ENCODE measurements around the gene GBP4. TPM values are rescaled to one million over a fixed set of nuclear protein-coding genes. Genes with fewer than 3 reads are reported as not detected.
"Not testable (repeated sequence)": the region's sequence is repeated elsewhere in the genome, so short reads cannot be mapped to it uniquely, and the experiment has no call there.

The GBP4 gene, protein sequence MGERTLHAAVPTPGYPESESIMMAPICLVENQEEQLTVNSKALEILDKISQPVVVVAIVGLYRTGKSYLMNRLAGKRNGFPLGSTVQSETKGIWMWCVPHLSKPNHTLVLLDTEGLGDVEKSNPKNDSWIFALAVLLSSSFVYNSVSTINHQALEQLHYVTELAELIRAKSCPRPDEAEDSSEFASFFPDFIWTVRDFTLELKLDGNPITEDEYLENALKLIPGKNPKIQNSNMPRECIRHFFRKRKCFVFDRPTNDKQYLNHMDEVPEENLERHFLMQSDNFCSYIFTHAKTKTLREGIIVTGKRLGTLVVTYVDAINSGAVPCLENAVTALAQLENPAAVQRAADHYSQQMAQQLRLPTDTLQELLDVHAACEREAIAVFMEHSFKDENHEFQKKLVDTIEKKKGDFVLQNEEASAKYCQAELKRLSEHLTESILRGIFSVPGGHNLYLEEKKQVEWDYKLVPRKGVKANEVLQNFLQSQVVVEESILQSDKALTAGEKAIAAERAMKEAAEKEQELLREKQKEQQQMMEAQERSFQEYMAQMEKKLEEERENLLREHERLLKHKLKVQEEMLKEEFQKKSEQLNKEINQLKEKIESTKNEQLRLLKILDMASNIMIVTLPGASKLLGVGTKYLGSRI
- total RNA-seq (2014; rRNA removed; shearing (Covaris generic)): not detected in 2 replicates
- polyA plus RNA-seq (2014; cell fraction: nucleus; rRNA removed): 0.01 TPM in 1 of 2 replicates, not detected in the other

GRCh38 chr1:89198491-89199072 is at the start of gene GBP4:
TSS of gene GBP4 (minus strand) at chr1:89198942. CDS start at chr1:89198834, 108 bp downstream.
- no peak for DNase-seq (ENCODE audit: extremely low read depth, low read depth)

- DNase-seq (ENCODE audit: extremely low read depth, low read depth): no peak
Measured at GRCh38 chr1:89243046-89243445, 44.3 kb upstream of the GBP4 start.

GRCh38 chr1:89221341-89221740 is 22.6 kb upstream of the GBP4 start:
- no peak for DNase-seq (ENCODE audit: extremely low read depth, low read depth)

DNA sequence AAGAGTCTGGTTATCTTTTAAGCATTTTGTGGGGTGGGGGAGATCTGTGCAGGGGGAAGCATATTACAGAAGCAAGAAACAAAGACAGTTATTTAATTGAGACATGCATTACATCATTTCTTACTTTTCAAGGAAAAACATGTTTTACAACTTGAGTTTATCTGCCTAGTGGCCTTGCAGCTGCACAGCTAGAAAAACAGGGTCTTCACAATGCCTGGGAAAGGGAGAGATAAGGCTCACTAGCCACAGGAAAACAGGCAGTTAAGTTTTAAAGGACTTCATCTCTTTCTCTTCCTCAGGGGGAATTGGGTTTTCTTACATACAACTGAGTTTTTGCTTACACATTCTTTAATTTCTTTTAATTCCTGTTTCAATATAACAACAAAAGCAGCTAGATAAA is 21.1 kb upstream of the GBP4 start:
- DNase-seq (ENCODE audit: extremely low read depth, low read depth): not testable (repeated sequence)

GRCh38 chr1:89218941-89219340 is 20.2 kb upstream of the GBP4 start:
- DNase-seq (ENCODE audit: extremely low read depth, low read depth): not testable (repeated sequence)

GRCh38 chr1:89213347-89213746 is 14.6 kb upstream of the GBP4 start:
- DNase-seq (ENCODE audit: extremely low read depth, low read depth): no peak

GRCh38 chr1:89211035-89211634 is 12.4 kb upstream of the GBP4 start:
- DNase-seq (ENCODE audit: extremely low read depth, low read depth): no peak

GRCh38 chr1:89206373-89206772 is 7.6 kb upstream of the GBP4 start:
- no peak for DNase-seq (ENCODE audit: extremely low read depth, low read depth)

GRCh38 chr1:89203166-89203565 is 4.4 kb upstream of the GBP4 start:
- DNase-seq (ENCODE audit: extremely low read depth, low read depth): no peak

DNA sequence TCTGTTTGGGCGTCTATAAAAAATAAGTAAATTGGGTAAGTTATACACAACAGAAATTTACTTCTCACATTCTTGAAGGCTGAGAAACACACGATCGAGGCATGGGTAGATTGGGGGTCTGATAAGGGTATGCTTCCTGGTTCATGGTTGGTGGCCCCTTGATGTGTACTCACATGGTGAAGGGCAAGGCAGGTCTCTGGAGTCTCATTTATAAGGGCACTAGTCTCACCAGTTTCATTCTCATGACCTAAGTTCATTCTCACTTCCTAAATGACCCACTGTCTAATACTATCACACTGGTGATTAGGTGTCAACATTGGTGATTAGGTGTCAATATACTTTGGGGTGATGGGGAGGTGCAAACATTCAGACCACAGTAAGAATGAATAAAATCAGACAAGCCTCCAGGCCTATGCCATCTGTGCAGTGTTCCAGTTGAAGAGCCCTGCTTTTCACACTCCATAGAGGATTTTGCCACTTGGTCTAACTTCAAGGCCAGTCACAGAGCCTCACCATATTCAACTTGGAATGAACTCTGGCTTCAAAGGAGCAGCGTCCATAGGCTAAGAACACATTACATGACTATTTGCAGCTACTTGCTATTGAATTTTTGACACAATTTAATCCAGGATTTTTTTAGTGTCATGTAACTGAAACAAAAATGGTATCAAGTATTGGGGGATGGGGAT is 2.5 kb upstream of the GBP4 start:
- no peak for DNase-seq (ENCODE audit: extremely low read depth, low read depth)

- DNase-seq (ENCODE audit: extremely low read depth, low read depth): no peak
Measured at GRCh38 chr1:89200663-89201062, 1.9 kb upstream of the GBP4 start.

- DNase-seq (ENCODE audit: extremely low read depth, low read depth): no peak
Measured at GRCh38 chr1:89199525-89200031, 836 bp upstream of the GBP4 start.

DNA sequence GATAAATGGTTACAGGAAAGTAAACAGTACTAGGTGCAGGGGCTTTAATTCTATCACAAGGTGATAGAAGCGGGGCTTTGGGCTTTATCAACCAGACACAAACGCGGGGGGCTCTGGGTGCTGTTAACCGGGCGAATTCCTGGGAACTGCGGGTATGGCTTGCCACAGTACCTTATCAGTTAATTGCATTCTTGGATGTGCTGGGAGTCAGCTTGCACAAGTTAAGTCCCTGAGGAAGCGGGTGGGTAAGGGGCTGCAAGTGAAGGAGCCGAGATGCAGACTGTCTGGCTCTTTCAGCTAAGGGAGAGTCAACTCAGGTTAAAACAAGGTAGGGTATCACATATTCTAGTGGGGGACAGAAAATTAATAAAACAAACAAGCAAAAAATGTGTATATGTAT is 661 bp downstream of the GBP4 start:
- DNase-seq (ENCODE audit: extremely low read depth, low read depth): no peak

GRCh38 chr1:89195476-89195875 is 3.3 kb downstream of the GBP4 start:
- no peak for DNase-seq (ENCODE audit: extremely low read depth, low read depth)

GRCh38 chr1:89191314-89191713 is 7.4 kb downstream of the GBP4 start:
- DNase-seq (ENCODE audit: extremely low read depth, low read depth): no peak

DNA sequence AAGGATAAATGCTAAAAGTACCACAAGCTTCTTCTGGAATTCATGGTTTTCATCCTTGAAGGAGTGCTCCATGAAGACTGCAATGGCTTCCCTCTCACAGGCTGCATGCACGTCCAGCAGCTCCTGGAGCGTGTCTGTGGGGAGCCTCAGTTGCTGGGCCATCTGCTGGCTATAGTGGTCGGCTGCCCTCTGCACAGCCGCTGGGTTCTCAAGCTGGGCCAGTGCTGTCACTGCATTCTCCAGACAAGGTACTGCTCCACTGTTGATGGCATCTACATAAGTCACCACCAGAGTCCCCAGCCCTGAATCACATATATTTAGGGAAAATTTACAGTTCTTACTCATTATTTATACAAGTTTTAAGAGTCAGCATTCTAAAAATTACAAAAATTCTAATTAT is 8.7 kb downstream of the GBP4 start:
- DNase-seq (ENCODE audit: extremely low read depth, low read depth): no peak

GRCh38 chr1:89179343-89179742 is 19.4 kb downstream of the GBP4 start:
- no peak for DNase-seq (ENCODE audit: extremely low read depth, low read depth)

GRCh38 chr1:89176971-89177370 is 21.8 kb downstream of the GBP4 start:
- no peak for DNase-seq (ENCODE audit: extremely low read depth, low read depth)

- DNase-seq (ENCODE audit: extremely low read depth, low read depth): no peak
Measured at GRCh38 chr1:89175601-89176256, 23.0 kb downstream of the GBP4 start, which contains the start of gene GBP7. TSS of gene GBP7 (minus strand) at chr1:89176003. CDS start at chr1:89171935, 4,068 bp downstream.

DNA sequence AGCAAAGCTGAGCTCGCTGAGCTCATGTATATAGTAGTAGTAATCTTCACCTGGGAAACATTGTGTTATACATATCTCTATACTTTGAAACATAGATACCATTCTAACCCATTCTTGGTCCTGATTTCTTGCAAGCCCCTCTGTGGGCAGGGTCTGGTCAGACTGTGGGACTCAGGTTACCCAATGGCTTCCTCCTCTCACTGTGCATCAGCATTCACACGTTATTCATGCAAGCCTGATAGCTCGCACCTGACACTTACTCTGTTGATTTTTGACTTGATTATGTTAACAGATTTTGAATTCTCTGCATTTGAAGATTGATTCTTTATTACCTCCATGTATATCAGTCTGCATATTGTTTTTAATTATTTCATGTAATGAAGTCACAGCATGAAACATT is 24.3 kb downstream of the GBP4 start:
- DNase-seq (ENCODE audit: extremely low read depth, low read depth): no peak
